KOPT-K1 (cell line): ENCODE results near the gene IGF1R.

Experiments used
- H3K27ac ChIP-seq: fragments of 200-600 bp; sonication (generic); 2 replicates; pipeline ENCODE4 v1.5.1; 2016; ENCODE audit warnings: antibody characterized with exemption, mild to moderate bottlenecking, low read depth, low read length; ENCODE audit not compliant: poor library complexity, severe bottlenecking
- H3K36me3 ChIP-seq: fragments of 200-600 bp; sonication (generic); 2 replicates; pipeline ENCODE4 v1.5.1; 2017; ENCODE audit warnings: antibody characterized with exemption, mild to moderate bottlenecking, low read length, moderate library complexity; ENCODE audit not compliant: insufficient read depth
- H3K9me3 ChIP-seq: fragments of 200-600 bp; sonication (generic); 2 replicates; pipeline ENCODE4 v1.5.1; 2017; ENCODE audit warnings: antibody characterized with exemption, low read length, mild to moderate bottlenecking; ENCODE audit not compliant: insufficient read depth, poor library complexity, severe bottlenecking

The IGF1R gene

GRCh38 chr15:98948456-98948855, 300.1 kb downstream of the IGF1R start:
- no peaks in the 10 kb centered on the region for H3K9me3 ChIP-seq
- no peaks in the 10 kb centered on the region for H3K36me3 ChIP-seq
- peak overlapping the region; percentile 100 for H3K27ac ChIP-seq

GRCh38 chr15:98948941-98949340, 300.6 kb downstream of the IGF1R start:
- H3K36me3 ChIP-seq, result no peaks in the 10 kb centered on the region
- H3K9me3 ChIP-seq, result no peaks in the 10 kb centered on the region
- H3K27ac ChIP-seq, result peak overlapping the region; percentile 100

- H3K27ac ChIP-seq, result peak overlapping the region; percentile 100
- no peaks in the 10 kb centered on the region for H3K9me3 ChIP-seq
- no peaks in the 10 kb centered on the region for H3K36me3 ChIP-seq
Measured at GRCh38 chr15:98949624-98950023, 301.3 kb downstream of the IGF1R start.

GRCh38 chr15:98950248-98950647, 301.9 kb downstream of the IGF1R start:
- Histone ChIP-seq H3K36me3 (no peaks in the 10 kb centered on the region), H3K9me3 (no peaks in the 10 kb centered on the region), H3K27ac (peak overlapping the region; percentile 100)

- peak overlapping the region; percentile 100 for H3K27ac ChIP-seq
- H3K9me3 ChIP-seq, result no peaks in the 10 kb centered on the region
- no peaks in the 10 kb centered on the region for H3K36me3 ChIP-seq
Measured at GRCh38 chr15:98951004-98951403, 302.7 kb downstream of the IGF1R start.

GRCh38 chr15:98951493-98952320, 303.4 kb downstream of the IGF1R start:
- Histone ChIP-seq H3K9me3 (no peaks in the 10 kb centered on the region), H3K36me3 (peaks cover 1% of the 10 kb centered on the region; the same call in 1 of the 2 replicates), H3K27ac (peak overlapping the region; percentile 100)

GRCh38 chr15:98952381-98952803, 304.1 kb downstream of the IGF1R start:
- Histone ChIP-seq H3K36me3 (peaks cover 8% of the 10 kb centered on the region), H3K27ac (peak overlapping the region; percentile 100), H3K9me3 (no peaks in the 10 kb centered on the region)

- peak overlapping the region; percentile 100 for H3K27ac ChIP-seq
Measured at GRCh38 chr15:98953000-98953787, 304.9 kb downstream of the IGF1R start.

GRCh38 chr15:98953968-98954367, 305.6 kb downstream of the IGF1R start:
- Histone ChIP-seq H3K27ac (peak overlapping the region; percentile 100), H3K36me3 (peaks cover 24% of the 10 kb centered on the region)

More at GRCh38 chr15:98953000-98953787, 304.9 kb downstream of the IGF1R start:
- H3K36me3 ChIP-seq, result peaks cover 16% of the 10 kb centered on the region
- no peaks in the 10 kb centered on the region for H3K9me3 ChIP-seq

GRCh38 chr15:98954411-98954810, 306.1 kb downstream of the IGF1R start:
- Histone ChIP-seq H3K36me3 (peaks cover 28% of the 10 kb centered on the region), H3K27ac (peak overlapping the region; percentile 100), H3K9me3 (no peaks in the 10 kb centered on the region)

More at GRCh38 chr15:98953968-98954367, 305.6 kb downstream of the IGF1R start:
- H3K9me3 ChIP-seq, result no peaks in the 10 kb centered on the region

GRCh38 chr15:98955331-98955730, 307.0 kb downstream of the IGF1R start:
- Histone ChIP-seq H3K9me3 (no peaks in the 10 kb centered on the region), H3K36me3 (peaks cover 35% of the 10 kb centered on the region), H3K27ac (peak overlapping the region; percentile 100)

GRCh38 chr15:98955961-98956723, 307.8 kb downstream of the IGF1R start:
- Histone ChIP-seq H3K9me3 (peaks cover 6% of the 10 kb centered on the region), H3K27ac (peak overlapping the region; percentile 100), H3K36me3 (peaks cover 43% of the 10 kb centered on the region)

- Histone ChIP-seq H3K9me3 (peaks cover 14% of the 10 kb centered on the region), H3K27ac (peak overlapping the region; percentile 100), H3K36me3 (peaks cover 52% of the 10 kb centered on the region)
Measured at GRCh38 chr15:98956796-98957553, 308.6 kb downstream of the IGF1R start.

- H3K27ac ChIP-seq, result peak overlapping the region; percentile 100
- H3K36me3 ChIP-seq, result peaks cover 58% of the 10 kb centered on the region
- H3K9me3 ChIP-seq, result peaks cover 21% of the 10 kb centered on the region
Measured at GRCh38 chr15:98957655-98958054, 309.3 kb downstream of the IGF1R start.
